GM21381 (cell line): ENCODE measurements around the gene FRMPD1.

Experiments
- ATAC-seq: cut with Tn5 transposase; IDR thresholded peaks from one replicate; pipeline ENCODE4 v1.9.1; 2021; ENCODE audit warnings: mild to moderate bottlenecking, moderate library complexity; ENCODE audit not compliant: unreplicated experiment

FRMPD1 gene

DNA sequence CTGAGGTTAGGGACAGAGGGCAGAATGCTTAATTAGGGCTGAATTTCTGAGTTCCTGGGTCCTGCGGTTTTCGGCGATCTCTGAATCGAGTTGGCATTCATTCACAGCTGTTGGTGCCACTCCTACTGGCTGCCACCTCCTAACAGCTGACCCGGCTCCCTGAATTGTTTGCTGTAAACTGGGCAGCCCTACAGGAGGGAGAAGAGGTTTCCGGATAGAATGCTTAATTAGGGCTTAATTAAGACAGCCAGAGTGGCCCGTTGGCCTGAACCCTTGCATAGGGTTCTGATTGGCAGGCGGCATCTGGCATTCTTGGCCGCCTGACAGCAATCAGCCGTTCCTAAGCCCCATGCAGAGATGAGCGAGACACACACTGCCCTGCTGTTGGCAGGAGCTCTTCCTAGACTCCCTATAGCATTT is 25.7 kb downstream of the FRMPD1 start:
- no peak for ATAC-seq

DNA sequence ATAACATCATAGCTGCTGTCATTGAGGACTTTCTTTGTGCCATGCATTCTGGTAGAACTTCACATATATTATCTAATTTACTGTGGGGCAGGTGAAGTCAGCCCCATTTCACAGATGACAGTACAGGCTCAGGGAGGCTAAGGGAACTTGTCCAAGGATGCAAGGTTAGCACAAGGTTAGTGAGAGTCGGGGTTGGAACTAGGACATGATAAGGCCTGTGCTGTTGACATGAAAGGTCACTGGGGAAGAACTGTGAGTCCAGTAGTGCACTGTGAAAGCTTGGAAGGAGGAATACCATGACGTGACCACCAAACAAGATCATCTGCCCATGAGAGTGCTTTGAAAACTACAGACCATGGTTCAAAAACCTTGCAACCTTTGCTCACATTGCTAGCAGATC is 26.7 kb downstream of the FRMPD1 start:
- no peak for ATAC-seq

DNA sequence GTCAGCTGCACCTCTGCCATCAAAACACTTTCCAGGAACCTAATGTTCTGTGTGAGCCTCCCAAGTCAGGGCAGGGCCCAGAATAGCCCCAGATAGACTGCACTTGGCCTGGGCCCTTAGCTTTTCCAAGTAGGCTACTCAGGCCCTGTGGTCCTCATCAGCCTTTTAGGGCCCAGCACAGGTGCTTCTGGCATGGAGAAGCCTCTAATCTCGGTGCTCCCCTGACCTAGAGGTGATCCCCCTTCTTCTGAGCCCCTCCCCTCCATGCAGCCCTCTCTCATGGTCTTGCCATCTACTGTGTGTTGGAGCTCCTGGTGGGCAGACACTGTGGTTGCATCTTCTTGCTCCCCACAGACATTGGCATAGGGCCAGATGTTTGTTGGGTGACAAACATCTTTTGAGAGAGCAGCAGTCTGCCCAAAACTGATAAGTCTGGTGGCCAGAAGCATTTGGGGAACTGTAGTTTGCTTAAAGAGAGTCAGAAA is 28.1 kb downstream of the FRMPD1 start:
- no peak for ATAC-seq

DNA sequence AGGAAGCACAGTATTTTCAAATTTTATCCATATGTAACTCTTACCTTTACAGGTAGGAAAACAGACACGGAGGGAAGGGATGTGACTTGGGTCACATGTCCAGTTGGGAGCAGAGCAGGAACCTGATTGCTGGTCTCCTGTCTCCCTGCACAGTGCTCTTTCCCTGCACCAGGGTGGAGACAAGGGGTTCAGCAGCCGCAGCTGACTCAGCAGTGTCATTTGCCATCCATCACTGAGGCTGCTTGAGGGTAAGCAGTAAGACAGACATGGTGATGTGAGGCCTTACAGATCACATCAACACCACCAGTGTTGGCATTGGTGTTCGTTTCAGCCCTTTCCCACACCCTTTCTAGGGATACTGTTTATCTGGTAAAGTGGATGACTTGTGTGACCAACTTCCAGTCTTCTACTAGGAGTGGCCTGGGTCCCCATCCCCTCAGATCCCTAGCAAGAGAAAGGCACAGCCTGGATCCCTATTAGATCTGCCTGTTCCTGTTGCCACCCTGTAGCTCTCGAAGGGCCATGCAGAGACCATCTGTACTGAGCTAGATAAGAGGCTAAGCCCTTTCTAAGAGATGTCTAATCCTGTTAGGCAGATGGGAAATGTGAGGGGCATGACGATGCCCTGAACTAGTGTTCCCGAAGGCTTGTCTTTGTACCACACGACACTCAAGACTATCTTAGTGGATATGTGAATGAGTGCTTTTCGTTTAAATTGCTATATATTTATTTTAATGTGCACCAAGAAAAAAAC is 29.1 kb downstream of the FRMPD1 start:
- no peak for ATAC-seq

DNA sequence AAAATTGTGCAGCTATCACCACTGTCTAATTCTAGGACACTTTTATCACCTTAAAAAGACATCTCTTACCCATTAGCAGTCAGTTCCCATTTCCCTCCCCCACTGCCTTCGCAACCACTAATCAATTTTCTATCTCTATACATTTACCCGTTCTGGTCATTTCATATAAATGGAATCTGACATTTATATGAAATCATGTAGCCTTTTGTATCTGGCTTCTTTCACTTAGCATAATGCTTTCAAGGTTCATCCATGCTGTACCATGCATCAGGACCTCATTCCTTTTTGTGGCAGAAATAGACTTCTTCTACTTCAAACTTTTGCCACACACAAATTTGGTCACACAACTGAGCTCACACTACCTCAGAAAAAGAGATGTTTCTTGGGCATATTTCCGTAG is 32.2 kb downstream of the FRMPD1 start:
- no peak for ATAC-seq

DNA sequence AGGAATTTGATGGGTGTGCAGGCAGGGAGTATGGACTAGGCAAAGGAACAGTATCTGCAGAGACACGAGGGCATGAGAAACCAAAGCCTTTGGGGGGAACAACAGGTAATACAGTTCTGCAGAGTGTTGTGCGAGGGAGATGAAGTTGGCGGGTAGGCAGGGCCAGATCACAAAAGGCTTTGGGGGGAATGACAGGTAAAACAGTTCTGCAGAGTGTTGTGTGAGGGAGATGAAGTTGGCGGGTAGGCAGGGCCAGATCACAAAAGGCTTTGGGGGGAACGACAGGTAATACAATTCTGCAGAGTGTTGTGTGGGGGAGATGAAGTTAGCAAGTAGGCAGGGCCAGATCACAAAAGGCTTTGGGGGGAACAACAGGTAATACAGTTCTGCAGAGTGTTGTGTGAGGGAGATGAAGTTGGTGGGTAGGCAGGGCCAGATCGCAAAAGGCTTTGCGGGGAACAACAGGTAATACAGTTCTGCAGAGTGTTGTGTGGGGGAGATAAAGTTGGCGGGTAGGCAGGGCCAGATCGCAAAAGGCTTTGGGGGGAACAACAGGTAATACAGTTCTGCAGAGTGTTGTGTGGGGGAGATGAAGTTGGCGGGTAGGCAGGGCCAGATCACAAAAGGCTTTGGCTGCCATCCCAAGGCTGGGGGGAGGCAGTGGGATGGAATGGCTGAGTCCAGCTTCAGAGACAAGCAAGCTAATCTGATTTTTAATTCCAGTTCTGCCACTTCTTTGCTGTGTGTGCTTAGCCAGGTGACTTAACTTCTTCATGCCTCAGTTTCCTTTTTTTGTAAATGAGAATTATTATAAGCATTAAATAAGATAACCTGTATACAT is 33.0 kb downstream of the FRMPD1 start:
- ATAC-seq = no peak

DNA sequence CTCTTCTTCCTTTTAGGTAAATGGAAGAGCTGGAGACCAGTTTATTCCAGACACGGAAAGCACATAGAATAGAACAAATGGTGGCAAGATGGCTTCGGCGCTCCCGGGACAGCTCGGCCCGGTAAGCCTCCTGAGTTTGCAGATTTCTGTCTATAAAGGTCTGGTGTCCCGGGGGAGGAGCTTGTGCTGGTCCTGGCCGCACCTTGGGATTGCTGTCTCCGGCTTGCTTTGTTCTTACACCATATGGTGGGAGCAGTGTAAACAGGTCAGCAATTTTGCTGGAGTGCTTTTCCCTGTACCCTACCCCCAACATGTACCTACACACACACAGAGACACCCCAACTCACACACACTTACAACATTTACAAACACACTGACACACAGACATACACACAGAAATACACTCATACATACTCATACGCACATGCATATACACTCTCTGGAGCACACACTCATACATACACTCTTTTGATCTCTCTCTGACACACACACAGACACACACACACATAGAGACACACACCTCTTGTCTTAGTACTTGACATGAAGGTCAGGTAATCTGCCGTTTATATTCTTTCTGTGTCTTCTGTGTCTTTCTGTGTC is 42.0 kb downstream of the FRMPD1 start:
- no peak for ATAC-seq

DNA sequence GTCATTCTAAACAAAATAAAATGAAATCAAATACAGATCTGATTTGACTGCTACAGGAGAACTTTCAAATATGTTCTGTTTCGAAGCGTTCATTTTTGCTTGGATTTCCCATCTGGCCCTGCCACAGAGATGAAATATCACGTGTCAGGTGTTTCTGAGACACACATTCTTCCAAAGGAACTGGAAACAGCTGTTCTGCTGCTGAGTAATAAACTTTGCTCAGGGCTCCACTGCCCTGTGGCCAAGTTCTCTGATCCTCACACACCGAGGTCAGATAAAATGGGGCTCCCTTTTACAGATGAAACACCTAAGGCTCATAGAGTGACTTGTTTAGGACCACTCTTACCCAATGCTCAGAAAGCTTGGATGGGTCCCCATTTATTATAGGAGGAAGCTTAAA is 42.5 kb downstream of the FRMPD1 start:
- ATAC-seq = no peak

DNA sequence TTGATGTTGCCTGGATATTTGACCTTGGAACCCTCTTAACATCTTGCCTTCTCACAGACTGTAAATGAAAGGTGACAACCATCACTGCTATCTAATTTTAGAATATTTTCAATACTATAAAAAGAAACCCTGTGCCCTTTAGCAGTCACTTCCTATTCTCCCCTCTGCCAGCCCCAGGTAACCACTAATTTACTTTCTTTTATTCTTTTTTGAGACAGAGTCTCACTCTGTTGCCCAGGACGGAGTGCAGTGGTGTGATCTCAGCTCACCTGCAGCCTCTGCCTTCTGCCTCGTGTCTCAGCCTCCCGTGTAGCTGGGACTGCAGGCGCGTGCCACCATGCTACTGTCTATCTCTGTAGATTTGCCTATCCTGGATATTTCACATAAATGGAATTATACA is 43.6 kb downstream of the FRMPD1 start:
- no peak for ATAC-seq

DNA sequence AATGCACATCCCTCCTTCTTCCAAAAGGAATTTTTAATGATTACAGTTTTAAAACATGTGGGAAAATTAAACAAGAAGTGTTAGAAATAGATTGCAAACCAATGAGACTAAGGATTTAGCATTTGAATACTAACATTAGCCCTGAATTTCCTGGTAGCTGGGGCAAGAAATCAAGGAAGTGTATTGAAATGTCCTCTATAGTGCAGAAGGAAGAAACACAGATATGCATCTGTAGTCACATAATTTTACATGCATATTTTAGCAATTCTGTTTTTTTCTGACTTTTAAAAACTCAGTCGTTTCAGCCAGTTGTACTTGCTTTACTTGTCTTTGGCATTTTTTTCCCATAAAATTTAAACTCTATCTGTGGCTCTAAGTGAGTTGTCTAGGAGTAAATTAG is 45.8 kb downstream of the FRMPD1 start:
- no peak for ATAC-seq

DNA sequence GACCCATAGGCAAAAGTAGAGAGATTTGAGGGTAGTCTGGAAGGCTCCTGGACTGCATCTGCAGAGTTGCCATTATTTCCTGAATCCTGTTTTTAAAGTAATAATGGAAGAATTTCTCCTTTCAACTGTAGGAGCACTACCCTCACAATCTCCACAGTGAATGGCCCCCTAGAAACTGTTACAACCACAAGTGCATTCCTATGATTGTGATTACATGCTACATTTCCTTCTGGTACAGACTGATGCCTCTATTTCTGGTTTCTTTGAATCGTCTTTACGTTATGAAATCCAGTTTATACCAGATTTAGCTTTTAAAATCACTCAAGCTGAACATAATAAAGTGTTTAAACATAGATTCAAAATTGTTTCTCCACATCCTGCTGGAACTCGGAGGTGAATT is 49.4 kb downstream of the FRMPD1 start:
- no peak for ATAC-seq

DNA sequence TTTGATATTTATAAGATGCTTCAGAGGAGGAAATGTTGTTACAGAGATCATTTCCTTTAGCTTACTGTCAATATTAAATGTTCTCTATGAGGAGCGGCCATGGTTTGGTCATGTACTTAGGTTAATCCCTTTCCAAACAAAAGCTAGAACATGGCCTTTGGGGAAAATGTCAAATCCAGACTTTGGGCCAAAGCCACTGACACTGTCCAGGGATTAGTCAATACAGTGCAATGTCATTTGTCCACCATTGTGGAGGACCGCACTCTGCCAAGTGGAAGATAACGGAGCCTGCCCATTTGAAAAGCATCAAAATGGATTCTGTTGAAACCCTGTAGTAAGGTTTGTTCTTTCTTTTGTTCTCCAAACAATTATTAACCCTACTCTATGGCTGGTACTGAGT is 50.1 kb downstream of the FRMPD1 start:
- no peak for ATAC-seq

DNA sequence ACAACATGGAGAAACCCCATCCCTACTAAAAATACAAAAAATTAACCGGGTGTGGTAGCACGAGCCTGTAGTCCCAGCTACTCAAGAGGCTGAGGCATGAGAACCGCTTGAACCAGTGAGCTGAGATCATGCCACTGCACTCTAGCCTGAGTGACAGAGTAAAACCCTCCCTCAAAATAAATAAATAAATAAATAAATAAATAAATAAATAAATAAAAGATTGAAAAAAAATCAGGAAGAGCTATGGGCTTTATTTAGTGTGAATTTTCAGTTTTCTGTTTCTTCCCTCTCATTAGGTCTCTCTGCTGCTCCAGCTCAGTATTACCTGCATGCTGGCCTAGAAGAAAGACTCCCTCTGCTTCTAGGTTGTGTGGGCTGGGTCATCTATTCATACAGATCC is 55.0 kb downstream of the FRMPD1 start:
- no peak for ATAC-seq

DNA sequence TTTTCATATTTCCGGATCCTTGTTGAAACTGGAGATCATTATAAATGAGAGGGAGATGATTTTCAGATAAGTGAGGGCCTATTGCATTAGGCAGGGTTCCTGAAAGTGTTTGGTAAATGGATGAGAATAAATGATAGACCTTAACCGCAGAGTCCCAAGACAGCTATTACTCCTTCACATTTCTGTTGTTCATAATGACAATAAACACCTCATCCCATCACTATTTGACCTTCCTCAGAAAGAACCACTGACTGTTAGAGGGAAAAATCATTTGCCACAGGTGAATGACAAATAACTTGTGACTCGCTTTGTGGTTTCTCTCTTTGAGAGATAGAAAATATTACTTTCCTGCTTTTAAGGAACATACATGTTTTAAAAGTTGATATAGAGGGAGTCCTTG is 55.5 kb downstream of the FRMPD1 start:
- ATAC-seq = no peak

DNA sequence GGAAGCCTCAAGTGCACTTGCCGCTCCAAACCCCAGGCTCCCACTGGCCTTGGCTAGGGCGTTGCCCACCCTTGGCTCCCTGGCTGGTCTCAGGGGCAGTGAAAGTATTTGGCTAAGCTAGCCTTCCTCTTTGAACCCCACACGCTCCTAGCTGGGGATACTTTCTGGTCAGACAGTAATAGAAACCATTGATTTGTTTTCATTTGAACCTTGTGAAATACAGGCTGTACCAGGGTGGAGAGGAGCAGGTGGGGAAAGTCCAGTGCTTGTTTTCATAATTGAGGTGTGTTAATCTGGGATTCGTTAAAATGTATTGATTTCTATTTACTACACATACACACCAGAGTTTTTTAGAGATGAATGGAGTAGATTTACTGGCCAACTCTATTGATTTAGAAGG is 57.0 kb downstream of the FRMPD1 start:
- no peak for ATAC-seq

DNA sequence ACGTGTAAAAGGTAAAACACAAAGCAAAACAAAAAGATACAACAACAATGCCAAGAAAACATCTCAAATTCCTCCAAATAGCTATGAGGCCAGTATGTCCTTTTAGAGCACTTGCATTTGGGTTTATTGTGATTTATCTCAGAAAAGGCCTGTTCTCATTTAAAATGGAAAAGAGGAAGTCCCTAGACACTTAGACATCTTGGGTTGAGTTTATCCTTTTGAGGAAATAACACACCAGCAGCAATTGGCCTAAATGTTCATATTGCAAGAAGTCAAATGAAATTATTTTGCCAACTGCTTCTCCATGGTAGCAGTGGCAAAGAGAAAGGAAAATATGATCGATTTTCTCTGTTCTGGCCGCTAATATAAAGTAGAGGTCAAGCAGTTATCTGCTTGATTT is 59.3 kb downstream of the FRMPD1 start:
- no peak for ATAC-seq

DNA sequence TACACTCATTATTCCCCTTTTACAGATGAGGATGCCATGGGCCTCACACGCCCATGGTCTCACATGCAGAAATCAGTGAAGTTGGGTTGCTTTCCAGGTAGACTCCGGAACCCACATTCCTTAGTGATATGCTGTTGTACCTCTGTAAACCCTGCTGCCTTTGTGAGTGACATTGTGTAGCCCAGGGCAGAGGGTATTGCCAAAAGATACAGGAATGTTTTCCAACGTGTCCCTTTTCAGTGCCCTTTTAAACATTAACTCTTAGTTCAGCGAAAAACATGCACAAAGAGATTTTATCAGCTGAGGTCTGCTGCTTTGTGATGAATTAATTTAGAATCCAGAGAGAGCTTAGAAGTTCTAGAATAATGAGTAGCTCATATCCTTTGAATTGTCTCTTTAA is 64.5 kb downstream of the FRMPD1 start:
- no peak for ATAC-seq

DNA sequence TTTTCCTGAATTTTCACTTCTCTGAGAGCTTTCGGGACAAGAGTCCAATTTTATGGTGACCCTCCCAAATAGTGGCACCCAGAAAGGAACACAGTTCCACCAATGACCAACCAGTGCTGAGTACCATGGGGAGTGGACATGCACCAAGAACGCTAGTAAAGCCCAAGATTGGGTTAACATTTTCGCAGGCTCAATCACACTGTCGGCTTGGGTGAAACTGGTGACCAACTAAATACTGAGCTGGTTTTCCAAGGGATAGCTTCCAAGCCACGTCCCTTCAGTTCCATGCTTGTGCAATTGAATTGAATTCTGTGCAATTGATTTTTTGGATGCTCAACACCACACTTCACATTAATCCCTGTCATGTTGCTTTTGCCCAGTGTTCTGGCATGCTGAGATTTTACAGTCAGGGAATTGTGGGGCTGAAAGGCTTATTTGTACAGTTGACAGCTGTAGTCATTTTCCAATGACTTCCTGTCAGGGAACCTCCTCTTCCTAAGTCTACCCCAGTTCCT is 65.3 kb downstream of the FRMPD1 start:
- no peak for ATAC-seq

DNA sequence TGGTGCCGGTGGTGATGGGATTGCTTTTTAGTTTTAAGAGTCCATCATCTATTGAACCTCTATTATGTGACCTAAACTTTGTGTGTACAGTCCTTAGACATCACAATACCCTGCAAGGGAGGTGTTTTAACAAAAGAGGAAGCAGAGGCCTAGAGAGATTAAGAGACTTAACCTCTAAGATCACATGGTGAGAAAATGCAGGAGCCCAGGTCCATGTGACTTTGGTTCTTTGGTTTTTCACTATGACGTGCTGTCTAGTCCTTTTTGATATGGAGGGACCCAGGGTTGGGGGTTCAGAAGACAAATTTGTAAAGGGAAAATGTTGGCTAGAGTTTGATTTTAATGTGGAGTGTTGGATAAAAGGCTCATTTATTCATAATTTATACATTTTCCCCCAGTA is 68.8 kb downstream of the FRMPD1 start:
- ATAC-seq = no peak

DNA sequence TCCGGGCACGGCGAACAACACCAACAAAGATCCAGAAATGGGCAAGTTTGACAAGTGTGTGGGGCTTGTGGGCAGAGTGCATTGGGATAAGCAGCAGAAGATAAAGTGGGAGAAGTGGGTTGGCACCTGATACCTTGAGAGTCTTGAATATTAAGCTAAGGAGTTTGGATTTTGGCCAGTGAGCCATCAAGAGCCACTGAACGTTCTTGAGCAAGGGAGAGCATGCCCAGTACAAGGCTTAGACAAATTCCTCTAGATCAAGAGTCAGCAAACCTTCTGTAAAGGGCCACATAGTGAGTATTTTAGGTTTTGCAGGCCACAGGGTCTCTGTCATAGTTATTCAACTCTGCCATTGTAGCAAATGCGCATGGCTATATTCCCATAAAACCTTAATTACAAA is 76.3 kb downstream of the FRMPD1 start:
- ATAC-seq = no peak

DNA sequence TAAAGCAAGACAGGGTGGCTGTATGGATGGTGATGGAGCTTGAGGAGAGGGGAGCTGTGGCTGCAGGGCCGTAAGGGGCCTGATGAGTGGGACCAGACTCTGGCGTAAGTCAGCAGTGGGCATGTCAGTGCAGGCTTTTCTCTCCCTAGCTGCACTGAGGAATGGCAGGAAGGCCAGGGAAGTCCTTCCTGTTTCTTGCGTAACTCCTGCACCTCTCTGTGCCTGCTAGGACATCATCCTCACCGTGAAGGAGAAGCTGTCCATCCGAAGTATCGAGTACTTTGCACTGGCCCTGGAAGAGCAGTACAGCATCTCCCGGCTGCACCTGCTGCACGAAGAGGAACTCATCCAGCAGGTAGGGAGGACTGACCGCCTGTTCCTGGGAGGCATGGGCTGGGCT is 78.7 kb downstream of the FRMPD1 start:
- ATAC-seq = no peak

DNA sequence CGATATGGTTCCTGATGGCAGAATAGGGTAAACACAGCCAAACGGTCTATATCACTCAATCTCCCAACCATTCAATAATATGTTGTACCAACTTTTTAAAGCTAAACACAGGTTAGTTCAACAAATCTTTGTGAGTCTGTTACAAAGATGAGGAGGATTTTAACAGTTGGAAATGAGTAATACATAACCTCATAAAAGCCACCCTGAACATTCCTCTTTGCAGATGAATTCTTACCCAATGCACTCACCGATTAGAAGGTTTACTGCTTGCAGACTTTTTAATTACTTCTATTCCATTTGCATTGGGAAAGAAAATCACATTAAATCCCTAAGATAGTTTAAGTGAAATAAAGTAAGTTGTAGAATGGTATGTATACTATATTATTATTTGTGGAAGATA is 79.5 kb downstream of the FRMPD1 start:
- ATAC-seq = no peak
